ENCODE data around the gene DAB2.

Gene DAB2

DNA sequence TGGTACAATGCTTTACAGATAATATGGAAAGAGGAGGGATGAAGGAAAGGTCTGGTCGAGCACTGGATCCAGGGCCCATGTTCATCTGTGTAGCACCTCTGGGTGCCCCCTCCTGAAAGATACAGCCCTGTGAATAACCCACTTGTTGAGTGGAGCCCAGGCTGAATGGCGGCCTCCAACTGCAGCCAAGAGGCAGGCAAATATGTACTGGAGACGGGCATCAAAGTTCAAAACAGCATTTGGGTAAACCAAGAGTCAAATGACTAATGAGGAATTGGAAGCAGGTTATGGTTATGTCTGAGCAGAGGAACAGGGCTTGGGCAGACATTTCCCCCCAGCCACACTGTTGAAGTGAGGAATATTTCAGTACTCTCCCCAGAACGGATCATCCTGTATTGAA lies 61.6 kb downstream of the DAB2 start:
- TF ChIP-seq, protein P1, sequence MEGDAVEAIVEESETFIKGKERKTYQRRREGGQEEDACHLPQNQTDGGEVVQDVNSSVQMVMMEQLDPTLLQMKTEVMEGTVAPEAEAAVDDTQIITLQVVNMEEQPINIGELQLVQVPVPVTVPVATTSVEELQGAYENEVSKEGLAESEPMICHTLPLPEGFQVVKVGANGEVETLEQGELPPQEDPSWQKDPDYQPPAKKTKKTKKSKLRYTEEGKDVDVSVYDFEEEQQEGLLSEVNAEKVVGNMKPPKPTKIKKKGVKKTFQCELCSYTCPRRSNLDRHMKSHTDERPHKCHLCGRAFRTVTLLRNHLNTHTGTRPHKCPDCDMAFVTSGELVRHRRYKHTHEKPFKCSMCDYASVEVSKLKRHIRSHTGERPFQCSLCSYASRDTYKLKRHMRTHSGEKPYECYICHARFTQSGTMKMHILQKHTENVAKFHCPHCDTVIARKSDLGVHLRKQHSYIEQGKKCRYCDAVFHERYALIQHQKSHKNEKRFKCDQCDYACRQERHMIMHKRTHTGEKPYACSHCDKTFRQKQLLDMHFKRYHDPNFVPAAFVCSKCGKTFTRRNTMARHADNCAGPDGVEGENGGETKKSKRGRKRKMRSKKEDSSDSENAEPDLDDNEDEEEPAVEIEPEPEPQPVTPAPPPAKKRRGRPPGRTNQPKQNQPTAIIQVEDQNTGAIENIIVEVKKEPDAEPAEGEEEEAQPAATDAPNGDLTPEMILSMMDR (IDR thresholded peaks at IDR 0.05; ENCODE audit: insufficient read depth, low read length, missing control alignments), result no peak
- DNase-seq (ENCODE audit: low read depth, low spot score), result no peak
- CTCF ChIA-PET, result interaction anchor here (0.8 to 2.8 kb wide), 6 partner anchors 10 to 283 kb away, joined by 3 to 12 read pairs (median 4); no protein-coding TSS in a partner anchor
- POLR2A ChIA-PET, result interaction anchor here (1.3 kb wide), 1 partner anchor 62 kb away, joined by 4 read pairs; the partner anchor contains the start of gene DAB2
- no peak overlapping the region for H3K4me3 ChIP-seq (ENCODE audit: low read depth, low read length)

DNA sequence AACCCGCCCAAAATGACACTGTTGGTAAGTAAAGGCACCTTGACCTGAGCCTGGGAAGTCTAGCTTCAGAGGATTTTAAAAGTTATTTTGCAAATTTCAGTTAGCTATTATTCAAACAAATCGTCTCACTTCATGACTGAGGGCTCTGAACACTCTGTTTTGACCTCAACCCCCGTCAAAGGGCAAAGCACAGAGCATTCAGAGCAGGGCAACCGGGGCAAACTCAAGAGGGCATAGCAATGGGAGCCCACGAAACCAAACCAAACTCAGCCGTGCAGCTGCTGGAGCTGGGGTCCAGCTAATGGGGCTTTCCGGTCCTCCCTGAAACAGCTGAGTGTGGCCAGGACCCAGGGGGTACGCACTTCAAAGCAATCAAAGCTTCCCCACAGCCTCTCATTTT lies 62.1 kb downstream of the DAB2 start:
- H3K4me3 ChIP-seq (ENCODE audit: low read depth, low read length), result no peak overlapping the region
- ChIA-PET POLR2A (interaction anchor here (1.3 kb wide), 1 partner anchor 62 kb away, joined by 4 read pairs; the partner anchor contains the start of gene DAB2), CTCF (interaction anchor here (0.6 to 2.8 kb wide), 8 partner anchors 9 to 282 kb away, joined by 3 to 12 read pairs (median 4); no protein-coding TSS in a partner anchor)
- DNase-seq (ENCODE audit: low read depth, low spot score), result no peak
- TF ChIP-seq, protein P1 (IDR thresholded peaks at IDR 0.05; ENCODE audit: insufficient read depth, low read length, missing control alignments), result no peak

DNA sequence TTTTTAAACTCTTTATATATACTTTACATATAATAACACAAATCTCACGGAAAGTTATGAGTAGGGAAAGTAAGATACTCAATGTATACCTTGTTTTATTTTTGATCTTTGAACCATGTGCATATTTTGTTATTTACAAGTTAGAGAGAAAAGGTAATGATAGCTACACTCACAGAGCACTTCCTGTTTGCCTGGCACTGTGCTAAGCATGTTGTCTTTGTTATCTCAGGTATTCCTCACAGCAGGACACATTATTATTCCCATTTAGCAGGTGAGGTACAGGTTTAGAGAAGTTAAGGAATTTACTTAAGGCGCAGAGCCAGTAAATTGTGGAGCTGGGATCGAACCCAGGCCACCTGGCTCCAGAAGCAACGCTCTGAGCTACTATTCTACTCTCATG lies 63.5 kb downstream of the DAB2 start:
- TF ChIP-seq, protein P1 (IDR thresholded peaks at IDR 0.05; ENCODE audit: insufficient read depth, low read length, missing control alignments), result no peak
- ChIA-PET CTCF (interaction anchor here (2.1 to 2.8 kb wide), 2 partner anchors 143 to 187 kb away, joined by 8 to 12 read pairs; no protein-coding TSS in a partner anchor), POLR2A (no interaction called here)
- DNase-seq (ENCODE audit: low read depth, low spot score), result no peak
- H3K4me3 ChIP-seq (ENCODE audit: low read depth, low read length), result no peak overlapping the region

DNA sequence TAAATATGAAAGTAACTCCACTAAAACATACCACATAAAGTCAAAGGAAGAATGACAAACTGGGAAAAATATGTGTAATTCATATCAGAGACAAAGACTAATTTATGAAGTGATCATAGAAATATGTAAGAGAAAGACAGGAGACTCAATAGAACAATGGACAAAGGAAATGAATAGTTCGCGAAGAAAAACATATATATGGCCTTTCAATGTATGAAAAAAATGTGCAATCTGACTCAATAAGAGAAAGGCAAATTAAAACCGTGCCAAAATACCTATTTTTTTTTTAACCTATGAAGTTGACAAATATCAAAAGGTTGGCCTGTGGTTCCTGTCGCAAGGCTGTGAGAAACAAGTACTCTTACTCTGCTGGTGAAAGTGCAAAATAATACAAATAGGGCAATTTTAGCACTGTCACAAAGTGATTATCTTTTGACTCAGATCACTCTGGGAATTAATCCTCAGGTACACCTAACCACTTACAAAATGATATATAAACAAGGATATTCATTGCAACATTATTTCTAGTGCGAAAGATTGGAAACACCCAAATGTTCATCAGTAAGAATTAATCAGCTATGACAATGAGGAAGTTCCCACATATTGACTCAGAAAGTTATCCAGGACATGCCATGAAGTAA lies 64.2 kb downstream of the DAB2 start:
- TF ChIP-seq, protein P1 (IDR thresholded peaks at IDR 0.05; ENCODE audit: insufficient read depth, low read length, missing control alignments), result no peak
- H3K4me3 ChIP-seq (ENCODE audit: low read depth, low read length), result no peak overlapping the region
- ChIA-PET POLR2A (no interaction called here), CTCF (interaction anchor here (0.7 to 2.8 kb wide), 2 partner anchors 142 to 159 kb away, joined by 3 to 12 read pairs; no protein-coding TSS in a partner anchor)
- no peak for DNase-seq (ENCODE audit: low read depth, low spot score)

DNA sequence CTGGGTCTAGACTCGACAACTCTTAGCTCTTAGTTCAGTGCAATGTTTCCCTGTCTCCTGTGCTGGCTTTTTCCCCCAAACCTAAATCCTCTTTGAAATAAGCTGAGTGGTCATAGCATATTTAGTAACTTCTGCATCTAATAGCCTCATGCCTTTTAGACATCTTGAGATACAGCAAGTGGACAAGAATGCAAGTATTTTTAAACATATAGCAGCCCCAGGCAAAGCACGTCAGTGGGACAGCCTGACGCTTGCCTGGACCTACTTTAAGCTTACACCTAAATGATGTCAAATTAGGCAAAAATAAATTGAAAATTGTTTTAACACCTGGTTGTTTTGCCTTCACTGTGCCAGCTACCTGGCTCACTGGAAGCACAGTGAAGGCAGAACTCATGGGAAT lies 68.5 kb downstream of the DAB2 start:
- ChIA-PET POLR2A (no interaction called here), CTCF (interaction anchor here (0.8 to 1.2 kb wide), 2 partner anchors 20 to 139 kb away, joined by 3 to 4 read pairs; no protein-coding TSS in a partner anchor)
- TF ChIP-seq, protein P1 (IDR thresholded peaks at IDR 0.05; ENCODE audit: insufficient read depth, low read length, missing control alignments), result no peak
- H3K4me3 ChIP-seq (ENCODE audit: low read depth, low read length), result no peak overlapping the region
- no peak for DNase-seq (ENCODE audit: low read depth, low spot score)

GRCh38 chr5:39355324-39355723 lies 69.5 kb downstream of the DAB2 start:
- POLR2A ChIA-PET, result no interaction called here
- no peak for DNase-seq (ENCODE audit: low read depth, low spot score)
- CTCF ChIA-PET, result interaction anchor here (1.7 kb wide), 1 partner anchor 138 kb away, joined by 7 read pairs; no protein-coding TSS in a partner anchor
- TF ChIP-seq, protein P1 (IDR thresholded peaks at IDR 0.05; ENCODE audit: insufficient read depth, low read length, missing control alignments), result no peak
- no peak overlapping the region for H3K4me3 ChIP-seq (ENCODE audit: low read depth, low read length)

Data from AG04449 (cell line).